ENCODE data around the gene SCN4B. TPM values are rescaled to one million over a fixed set of nuclear protein-coding genes. Genes with fewer than 3 reads are reported as not detected.

The SCN4B gene
- total RNA-seq, 2 experiments from 2014 or later: not detected

DNA sequence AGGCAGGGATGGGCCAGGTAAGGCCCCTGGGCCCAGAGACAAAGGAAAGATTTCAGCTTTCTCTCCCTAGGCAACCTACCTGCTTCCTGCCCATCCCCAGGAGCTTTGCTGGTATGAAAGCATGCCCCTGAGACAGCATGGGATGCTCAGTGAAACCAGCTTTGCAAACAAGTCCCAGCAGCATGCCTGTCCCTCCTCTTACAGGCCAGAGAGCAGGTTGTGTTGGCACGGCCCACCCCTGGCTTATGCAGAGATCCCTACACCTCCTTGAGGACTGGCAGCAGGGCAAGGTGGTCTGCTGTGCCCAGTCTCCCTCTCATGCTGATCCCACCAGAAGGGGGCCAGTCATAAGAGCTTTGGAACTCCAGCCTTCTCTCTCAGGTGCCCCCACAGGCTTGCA, 3.1 kb downstream of the SCN4B start:
- Histone ChIP-seq H3K4me1 (ENCODE audit: insufficient read depth, low read length) (peaks cover 30% of the 10 kb centered on the region), H3K36me3 (ENCODE audit: insufficient read depth, low read length) (no peaks in the 10 kb centered on the region), H3K27ac (ENCODE audit: low read depth in 1 of 2, low read length in 2 of 2) (no peak overlapping the region), H3K9me3 (ENCODE audit: control insufficient read depth in 1 of 2, insufficient read depth in 1 of 2, low read length in 2 of 2) (peaks cover 0 to 7% of the 10 kb centered on the region in 2 experiments), H3K27me3 (ENCODE audit: control insufficient read depth in 1 of 2, insufficient read depth in 2 of 2, low read length in 2 of 2) (peaks cover 35 to 52% of the 10 kb centered on the region in 2 experiments), H3K4me3 (ENCODE audit: low read length) (no peak overlapping the region)
- TF ChIP-seq, protein P1, sequence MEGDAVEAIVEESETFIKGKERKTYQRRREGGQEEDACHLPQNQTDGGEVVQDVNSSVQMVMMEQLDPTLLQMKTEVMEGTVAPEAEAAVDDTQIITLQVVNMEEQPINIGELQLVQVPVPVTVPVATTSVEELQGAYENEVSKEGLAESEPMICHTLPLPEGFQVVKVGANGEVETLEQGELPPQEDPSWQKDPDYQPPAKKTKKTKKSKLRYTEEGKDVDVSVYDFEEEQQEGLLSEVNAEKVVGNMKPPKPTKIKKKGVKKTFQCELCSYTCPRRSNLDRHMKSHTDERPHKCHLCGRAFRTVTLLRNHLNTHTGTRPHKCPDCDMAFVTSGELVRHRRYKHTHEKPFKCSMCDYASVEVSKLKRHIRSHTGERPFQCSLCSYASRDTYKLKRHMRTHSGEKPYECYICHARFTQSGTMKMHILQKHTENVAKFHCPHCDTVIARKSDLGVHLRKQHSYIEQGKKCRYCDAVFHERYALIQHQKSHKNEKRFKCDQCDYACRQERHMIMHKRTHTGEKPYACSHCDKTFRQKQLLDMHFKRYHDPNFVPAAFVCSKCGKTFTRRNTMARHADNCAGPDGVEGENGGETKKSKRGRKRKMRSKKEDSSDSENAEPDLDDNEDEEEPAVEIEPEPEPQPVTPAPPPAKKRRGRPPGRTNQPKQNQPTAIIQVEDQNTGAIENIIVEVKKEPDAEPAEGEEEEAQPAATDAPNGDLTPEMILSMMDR (IDR thresholded peaks at IDR 0.05): no peak
- H3K27me3 Mint-ChIP-seq: peaks cover 73% of the 10 kb centered on the region
- no peak for DNase-seq
- ChIA-PET CTCF (interaction anchor here (1.2 kb wide), 1 partner anchor 27 kb away, joined by 3 read pairs; the partner anchor contains the start of gene SCN2B), POLR2A (no interaction called here)
- no peaks in the 10 kb centered on the region for H3K9me3 Mint-ChIP-seq
- H3K36me3 Mint-ChIP-seq (ENCODE audit: low read depth): no peaks in the 10 kb centered on the region
- intact Hi-C loops (cut with DNase I, micrococcal nuclease): loop anchor here (5.0 kb wide), 3 partner anchors 253 to 508 kb away; partner anchors contain the start of genes ATP5MG (in 1 of the 2) and IFT46 (in 1 of the 2)
- H3K27ac Mint-ChIP-seq: no peak overlapping the region
- H3K4me3 Mint-ChIP-seq: no peak overlapping the region
- peaks cover 11% of the 10 kb centered on the region for H3K4me1 Mint-ChIP-seq (ENCODE audit: low read depth)
- no peak for ATAC-seq (ENCODE audit: poor library complexity)

DNA sequence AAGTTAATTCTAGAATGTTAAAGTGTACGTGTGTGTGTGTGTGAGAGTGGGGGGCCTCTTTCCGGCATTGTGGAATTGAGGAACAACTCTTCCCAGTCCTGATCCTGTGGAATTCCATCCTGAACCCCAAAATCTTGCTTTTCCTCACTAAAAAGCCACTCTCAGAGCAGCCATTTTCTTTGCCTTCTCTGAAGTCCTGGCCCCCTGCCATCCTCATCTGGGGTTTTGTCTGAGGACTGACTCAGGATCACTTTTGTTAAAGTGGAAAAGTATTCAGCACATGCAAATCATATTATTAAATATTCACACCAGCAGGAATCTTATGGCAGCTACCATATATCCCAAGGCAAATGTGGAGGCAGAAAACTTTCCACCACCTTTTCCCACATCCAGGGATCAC, 3.8 kb downstream of the SCN4B start:
- Mint-ChIP-seq H3K4me1 (ENCODE audit: low read depth) (peaks cover 9% of the 10 kb centered on the region), H3K27ac (no peak overlapping the region), H3K9me3 (no peaks in the 10 kb centered on the region), H3K4me3 (no peak overlapping the region), H3K36me3 (ENCODE audit: low read depth) (no peaks in the 10 kb centered on the region), H3K27me3 (peaks cover 73% of the 10 kb centered on the region)
- ATAC-seq (ENCODE audit: poor library complexity): no peak
- H3K9me3 ChIP-seq (ENCODE audit: control insufficient read depth in 1 of 2, insufficient read depth in 1 of 2, low read length in 2 of 2): peaks cover 0 to 7% of the 10 kb centered on the region in 2 experiments
- peaks cover 32 to 52% of the 10 kb centered on the region in 2 experiments for H3K27me3 ChIP-seq (ENCODE audit: control insufficient read depth in 1 of 2, insufficient read depth in 2 of 2, low read length in 2 of 2)
- POLR2A ChIA-PET: no interaction called here
- no peaks in the 10 kb centered on the region for H3K36me3 ChIP-seq (ENCODE audit: insufficient read depth, low read length)
- TF ChIP-seq, protein P1 (IDR thresholded peaks at IDR 0.05): no peak
- DNase-seq: no peak
- CTCF ChIA-PET: interaction anchor here (1.2 kb wide), 1 partner anchor 28 kb away, joined by 3 read pairs; the partner anchor contains the start of gene SCN2B
- no peak overlapping the region for H3K4me3 ChIP-seq (ENCODE audit: low read length)
- H3K4me1 ChIP-seq (ENCODE audit: insufficient read depth, low read length): peaks cover 30% of the 10 kb centered on the region
- intact Hi-C loops (cut with DNase I, micrococcal nuclease): loop anchor here (5.0 kb wide), 3 partner anchors 253 to 508 kb away; partner anchors contain the start of genes ATP5MG (in 1 of the 2) and IFT46 (in 1 of the 2)
- no peak overlapping the region for H3K27ac ChIP-seq (ENCODE audit: low read depth in 1 of 2, low read length in 2 of 2)

DNA sequence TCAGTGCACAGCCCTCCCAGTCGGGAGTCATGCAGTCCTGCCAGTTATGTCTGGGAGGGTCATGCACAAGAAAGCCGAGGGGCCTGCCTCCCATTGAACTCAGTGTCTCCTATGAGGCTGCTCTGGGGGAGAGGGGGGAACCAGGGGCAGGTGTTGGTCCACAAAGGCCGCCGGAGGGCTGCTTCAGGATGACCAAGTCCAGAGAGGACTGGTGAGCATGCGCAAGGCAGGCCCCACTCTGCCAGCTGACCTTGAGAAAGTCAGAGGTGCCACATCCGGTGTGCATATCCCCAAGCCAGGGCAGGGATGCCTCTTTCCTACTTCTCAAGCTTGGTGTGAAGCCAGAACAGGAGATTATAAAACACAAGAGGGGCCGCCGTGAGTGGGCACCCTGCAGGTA, 4.4 kb downstream of the SCN4B start:
- Mint-ChIP-seq H3K27ac (no peak overlapping the region), H3K9me3 (no peaks in the 10 kb centered on the region), H3K36me3 (ENCODE audit: low read depth) (no peaks in the 10 kb centered on the region), H3K4me3 (no peak overlapping the region), H3K4me1 (ENCODE audit: low read depth) (peaks cover 5% of the 10 kb centered on the region), H3K27me3 (peaks cover 73% of the 10 kb centered on the region)
- POLR2A ChIA-PET: no interaction called here
- intact Hi-C loops (cut with DNase I, micrococcal nuclease): loop anchor here (5.0 kb wide), 3 partner anchors 254 to 509 kb away; partner anchors contain the start of genes ATP5MG (in 1 of the 2) and IFT46 (in 1 of the 2)
- peaks cover 24% of the 10 kb centered on the region for H3K4me1 ChIP-seq (ENCODE audit: insufficient read depth, low read length)
- peaks cover 0 to 7% of the 10 kb centered on the region in 2 experiments for H3K9me3 ChIP-seq (ENCODE audit: control insufficient read depth in 1 of 2, insufficient read depth in 1 of 2, low read length in 2 of 2)
- peaks cover 28 to 54% of the 10 kb centered on the region in 2 experiments for H3K27me3 ChIP-seq (ENCODE audit: control insufficient read depth in 1 of 2, insufficient read depth in 2 of 2, low read length in 2 of 2)
- H3K4me3 ChIP-seq (ENCODE audit: low read length): no peak overlapping the region
- H3K27ac ChIP-seq (ENCODE audit: low read depth in 1 of 2, low read length in 2 of 2): no peak overlapping the region
- H3K36me3 ChIP-seq (ENCODE audit: insufficient read depth, low read length): no peaks in the 10 kb centered on the region
- CTCF ChIA-PET: interaction anchor here (1.0 kb wide), 1 partner anchor 24 kb away, joined by 3 read pairs; no protein-coding TSS in a partner anchor
- TF ChIP-seq, protein P1 (IDR thresholded peaks at IDR 0.05): no peak
- DNase-seq: no peak
- ATAC-seq (ENCODE audit: poor library complexity): no peak
